HFF-Myc (cell line): ENCODE data around the gene SYNE1.
A peak's percentile ranks its signal among the peaks of the same experiment; 100 is the strongest.

ENCODE experiments used
- DNase-seq: peaks from one replicate; pipeline ENCODE4 v3.0.0-alpha.2; 2011; ENCODE audit warnings: low read depth; ENCODE audit errors: extremely low read depth
- H3K4me3 ChIP-seq: replicated peaks from 2 replicates; pipeline ENCODE4 v1.5.1; 2011; ENCODE audit warnings: low read depth, mild to moderate bottlenecking, control low read depth, low read length
- CTCF ChIP-seq: IDR thresholded peaks from 2 replicates; pipeline ENCODE4 v1.5.1; 2012; ENCODE audit warnings: mild to moderate bottlenecking, low read depth, low read length, control low read depth; ENCODE audit errors: missing control alignments

Gene SYNE1

DNA sequence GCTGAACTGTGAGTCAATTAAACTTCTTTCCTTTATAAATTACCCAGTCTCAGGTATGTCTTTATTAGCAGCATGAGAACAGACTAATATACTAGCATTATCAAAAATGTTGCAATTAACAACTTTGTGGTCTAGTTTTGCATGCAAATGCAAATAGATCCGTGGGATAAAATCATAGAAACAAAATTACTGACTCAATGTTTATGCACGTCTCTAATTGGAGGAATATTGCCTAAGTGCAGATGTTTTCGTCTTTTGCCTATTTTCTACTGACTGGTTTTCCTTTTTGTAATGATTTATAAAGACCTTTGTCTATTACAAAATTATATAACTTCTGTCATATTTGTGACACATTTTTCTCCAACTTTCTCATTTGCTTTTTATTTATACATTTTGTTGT is 51.9 kb downstream of the SYNE1 start:
- no peak for TF ChIP-seq CTCF
- DNase-seq: no peak
- no peak overlapping the region for H3K4me3 ChIP-seq

DNA sequence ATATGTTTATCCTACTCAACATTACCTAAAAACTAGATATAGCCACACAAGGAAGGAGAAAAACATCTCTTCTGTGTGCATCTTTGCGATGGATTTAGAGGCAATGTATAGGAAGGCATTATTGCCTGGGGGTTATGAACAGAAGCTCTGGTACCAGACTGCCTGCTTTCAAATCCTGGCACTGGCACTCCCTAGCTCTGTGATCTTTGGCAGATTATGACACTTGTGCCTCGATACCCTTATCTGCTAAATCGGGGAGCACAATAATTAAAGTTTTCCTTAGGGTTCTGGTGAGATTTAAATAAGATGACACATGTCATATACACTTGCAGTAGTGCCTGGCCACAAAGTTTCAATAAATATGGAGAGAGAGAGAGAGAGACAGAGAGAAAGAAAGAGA is 53.3 kb downstream of the SYNE1 start:
- DNase-seq: no peak
- no peak overlapping the region for H3K4me3 ChIP-seq
- no peak for TF ChIP-seq CTCF

DNA sequence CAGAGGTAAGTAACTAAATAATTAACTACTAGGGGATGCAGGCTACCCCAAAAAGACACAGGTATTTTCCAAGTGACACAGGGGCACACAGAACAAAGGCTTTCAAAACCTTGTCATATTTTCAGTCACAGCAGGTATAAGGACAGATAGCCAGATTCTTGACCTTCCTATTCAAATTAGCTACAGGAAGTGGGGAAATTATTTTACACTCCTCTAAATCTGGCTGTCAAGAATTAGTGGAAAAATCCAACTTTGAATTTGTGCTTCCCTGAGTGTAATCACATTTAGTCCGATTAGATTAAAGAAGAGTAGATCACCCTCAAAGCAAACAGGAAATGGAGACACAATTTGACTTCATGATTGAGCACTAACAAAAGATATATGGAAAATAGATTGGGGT is 60.6 kb downstream of the SYNE1 start:
- DNase-seq: no peak
- H3K4me3 ChIP-seq: no peak overlapping the region
- no peak for TF ChIP-seq CTCF

- TF ChIP-seq CTCF: no peak
- H3K4me3 ChIP-seq: no peak overlapping the region
- DNase-seq: peak; percentile 6
Observed at GRCh38 chr6:152575621-152576150, 61.5 kb downstream of the SYNE1 start.

DNA sequence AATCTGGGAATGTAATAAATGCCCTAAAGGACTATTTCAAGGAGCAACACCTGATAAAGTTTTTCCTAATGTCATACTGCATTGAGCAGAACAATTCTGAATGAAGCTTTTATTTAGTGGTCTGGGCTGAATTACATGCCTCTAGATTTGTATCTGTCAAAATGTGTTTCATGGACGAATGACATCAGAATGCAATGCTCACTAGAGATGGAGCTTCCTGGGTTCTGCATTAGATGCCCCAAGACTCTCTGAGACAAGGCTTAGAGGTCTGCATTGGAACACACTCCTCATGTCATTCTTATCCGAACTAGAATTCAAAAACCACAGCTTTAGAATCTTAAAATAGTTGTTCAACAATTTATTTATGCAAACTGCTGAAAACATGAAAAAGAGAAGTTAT is 62.0 kb downstream of the SYNE1 start:
- no peak for DNase-seq
- no peak for TF ChIP-seq CTCF

DNA sequence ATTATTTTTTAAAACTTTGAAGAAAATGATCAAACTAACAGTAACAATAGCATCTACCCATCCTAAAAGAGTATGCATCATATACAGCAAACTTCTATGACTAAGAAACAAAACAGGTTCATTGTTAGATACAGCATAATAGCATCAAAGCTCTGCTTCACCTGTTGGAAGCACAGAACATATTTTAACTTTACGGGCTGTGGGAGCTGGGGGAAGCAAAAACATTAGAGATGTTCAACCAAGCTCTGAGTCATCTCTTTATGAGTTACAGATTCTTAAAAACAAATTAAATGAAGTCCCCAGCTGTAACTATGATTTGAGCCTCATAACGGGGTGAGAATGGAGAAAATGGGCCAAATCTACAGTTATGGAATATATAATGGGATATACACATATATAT is 63.4 kb downstream of the SYNE1 start:
- DNase-seq: no peak
- H3K4me3 ChIP-seq: no peak overlapping the region
- TF ChIP-seq CTCF: no peak

More for the DNA sequence above, 62.0 kb downstream of the SYNE1 start:
- no peak overlapping the region for H3K4me3 ChIP-seq
